GM19467 (cell line): ENCODE results near the gene FGF23.

ENCODE experiments used
- ATAC-seq: cut with Tn5 transposase; IDR thresholded peaks from one replicate; pipeline ENCODE4 v1.9.1; 2021; ENCODE audit warnings: mild to moderate bottlenecking, moderate library complexity; ENCODE audit not compliant: unreplicated experiment

Gene FGF23

GRCh38 chr12:4320497-4320852, 59.0 kb downstream of the FGF23 start:
- peak; percentile 22 for ATAC-seq
